Mesenchymal stem cell (in vitro differentiated cells and primary cell): Measurements from ENCODE around the gene XPR1.

Source experiments
- DNase-seq: peaks from one replicate; pipeline ENCODE4 v3.0.0-alpha.2; 2013
- H2AFZ ChIP-seq: one replicate; pipeline ENCODE4 v1.6.1; 2013; ENCODE audit warnings: low read depth, mild to moderate bottlenecking, control low read depth, inconsistent platforms, low read length, moderate library complexity
- H2AK5ac ChIP-seq: 2 replicates; pipeline ENCODE4 v1.6.1; 2013; ENCODE audit warnings: low read length, moderate library complexity, mild to moderate bottlenecking, inconsistent platforms; ENCODE audit not compliant: severe bottlenecking
- H2BK120ac ChIP-seq: one replicate; pipeline ENCODE4 v1.6.1; 2013; ENCODE audit warnings: low read depth, mild to moderate bottlenecking, inconsistent platforms, low read length, moderate library complexity
- H2BK12ac ChIP-seq, 2 experiments: one replicate each; pipeline ENCODE4 v1.6.1; 2013; ENCODE audit warnings: inconsistent platforms in 2 of 2, low read length in 2 of 2, mild to moderate bottlenecking in 2 of 2, moderate library complexity in 2 of 2, control low read depth in 1 of 2
- H2BK15ac ChIP-seq: one replicate; pipeline ENCODE4 v1.6.1; 2013; ENCODE audit warnings: mild to moderate bottlenecking, low read depth, inconsistent platforms; ENCODE audit not compliant: poor library complexity, severe bottlenecking
- H2BK5ac ChIP-seq: 2 replicates; pipeline ENCODE4 v1.6.1; 2013; ENCODE audit warnings: low read depth, mild to moderate bottlenecking, low read length, control low read depth, inconsistent platforms; ENCODE audit not compliant: poor library complexity, severe bottlenecking
- H3K14ac ChIP-seq, 2 experiments: one replicate each; pipeline ENCODE4 v1.6.1; 2013; ENCODE audit warnings: inconsistent platforms in 2 of 2, low read length in 2 of 2, control low read depth in 1 of 2, mild to moderate bottlenecking in 1 of 2, moderate library complexity in 1 of 2
- H3K18ac ChIP-seq, 2 experiments: one replicate each; pipeline ENCODE4 v1.6.1; 2013; ENCODE audit warnings: inconsistent platforms in 2 of 2, low read length in 2 of 2, control low read depth in 1 of 2, low read depth in 1 of 2, mild to moderate bottlenecking in 1 of 2
- H3K23ac ChIP-seq, 2 experiments: one replicate each; pipeline ENCODE4 v1.6.1; 2013; ENCODE audit warnings: inconsistent platforms in 2 of 2, low read length in 2 of 2, mild to moderate bottlenecking in 2 of 2, moderate library complexity in 2 of 2, control low read depth in 1 of 2
- H3K27ac ChIP-seq: 2 replicates; pipeline ENCODE4 v1.5.1; 2013; ENCODE audit warnings: mild to moderate bottlenecking, moderate library complexity, low read length, control low read depth, inconsistent platforms; ENCODE audit not compliant: poor library complexity, severe bottlenecking
- H3K27me3 ChIP-seq, 2 experiments: 2 replicates each; pipeline versions ENCODE4 v1.6.1 to v1.7.0; 2013; ENCODE audit warnings: low read length in 2 of 2, mild to moderate bottlenecking in 2 of 2, moderate library complexity in 2 of 2, control low read depth in 1 of 2, inconsistent platforms in 1 of 2; ENCODE audit not compliant: control insufficient read depth in 1 of 2, insufficient read depth in 1 of 2
- H3K36me3 ChIP-seq, 2 experiments: 2 replicates each; pipeline versions ENCODE4 v1.6.1 to v1.7.0; 2013; ENCODE audit warnings: low read length in 2 of 2, control low read depth in 1 of 2, inconsistent platforms in 1 of 2, low read depth in 1 of 2, mild to moderate bottlenecking in 1 of 2; ENCODE audit not compliant: insufficient read depth in 2 of 2, control insufficient read depth in 1 of 2
- H3K4ac ChIP-seq, 2 experiments: one replicate each; pipeline ENCODE4 v1.6.1; 2013; ENCODE audit warnings: inconsistent platforms in 2 of 2, low read length in 2 of 2, mild to moderate bottlenecking in 2 of 2, moderate library complexity in 2 of 2, control low read depth in 1 of 2, low read depth in 1 of 2
- H3K4me1 ChIP-seq: 2 replicates; pipeline ENCODE4 v1.6.1; 2013; ENCODE audit warnings: low read depth, low read length, control low read depth; ENCODE audit not compliant: control insufficient read depth, insufficient read depth
- H3K4me2 ChIP-seq: 2 replicates; pipeline ENCODE4 v1.6.1; 2013; ENCODE audit warnings: low read length, mild to moderate bottlenecking, inconsistent platforms; ENCODE audit not compliant: poor library complexity, severe bottlenecking
- H3K4me3 ChIP-seq, 2 experiments: 2 replicates each; pipeline versions ENCODE4 v1.5.1 to v1.7.0; 2013; ENCODE audit warnings: low read length in 2 of 2, mild to moderate bottlenecking in 2 of 2, control low read depth in 1 of 2, low read depth in 1 of 2; ENCODE audit not compliant: insufficient read depth in 1 of 2
- H3K79me1 ChIP-seq: replicated peaks from 2 replicates; pipeline ENCODE4 v1.6.1; 2013; ENCODE audit warnings: mild to moderate bottlenecking, control low read depth, low read length, inconsistent platforms; ENCODE audit not compliant: poor library complexity, severe bottlenecking
- H3K9ac ChIP-seq: 2 replicates; pipeline ENCODE4 v1.7.0; 2013; ENCODE audit warnings: mild to moderate bottlenecking, low read length, moderate library complexity
- H3K9me3 ChIP-seq: 2 replicates; pipeline ENCODE4 v1.7.0; 2013; ENCODE audit warnings: mild to moderate bottlenecking, low read length; ENCODE audit not compliant: control insufficient read depth
- H4K8ac ChIP-seq: one replicate; pipeline ENCODE4 v1.6.1; 2013; ENCODE audit warnings: inconsistent platforms, mild to moderate bottlenecking, low read length, moderate library complexity
- H4K91ac ChIP-seq: one replicate; pipeline ENCODE4 v1.6.1; 2013; ENCODE audit warnings: mild to moderate bottlenecking, low read length, inconsistent platforms
- WGBS: methylation state at CpG from one replicate; pipeline ENCODE4 v1.1.7; 2013; ENCODE audit warnings: mixed read lengths; 5-methylcytosine and 5-hydroxymethylcytosine counted together

XPR1 gene

DNA sequence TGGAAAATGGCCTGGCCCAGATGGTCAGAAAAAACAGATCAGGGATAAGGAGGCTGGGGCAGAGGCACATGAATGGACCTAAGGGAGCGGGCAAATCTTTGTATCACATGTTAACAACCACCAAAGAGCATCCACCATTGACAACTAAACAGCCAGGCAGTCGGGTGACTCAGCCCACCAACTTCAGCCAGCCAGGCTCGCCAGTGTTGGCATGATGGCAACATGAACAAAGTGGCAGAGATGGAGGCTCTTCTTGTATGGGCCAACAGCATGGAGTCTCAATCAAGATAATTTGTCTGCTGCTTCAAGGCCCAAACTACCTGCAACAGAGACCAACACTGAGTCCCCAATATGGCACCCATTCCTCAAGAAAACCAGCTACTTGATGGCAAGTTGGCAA lies 264.3 kb downstream of the XPR1 start:
- no peak overlapping the region for H2BK12ac ChIP-seq
- H3K79me1 ChIP-seq, result no peaks in the 10 kb centered on the region
- H2AK5ac ChIP-seq, result no peak overlapping the region
- H4K91ac ChIP-seq, result no peak overlapping the region
- no peak overlapping the region for H3K9ac ChIP-seq
- no peak overlapping the region for H3K4ac ChIP-seq
- H3K14ac ChIP-seq, result no peak overlapping the region
- no peaks in the 10 kb centered on the region for H3K27me3 ChIP-seq
- no peak overlapping the region for H2BK15ac ChIP-seq
- H3K4me1 ChIP-seq, result no peaks in the 10 kb centered on the region
- H3K18ac ChIP-seq, result no peak overlapping the region
- H3K4me3 ChIP-seq, result no peak overlapping the region
- no peak overlapping the region for H3K4me2 ChIP-seq
- peaks cover 0 to 8% of the 10 kb centered on the region in 2 experiments for H3K36me3 ChIP-seq
- H2BK5ac ChIP-seq, result no peak overlapping the region
- no peak overlapping the region for H2BK120ac ChIP-seq
- DNase-seq, result no peak
- 96% methylated on average over 3 of the region's 3 CpGs for WGBS
- no peak overlapping the region for H3K27ac ChIP-seq
- no peak overlapping the region for H2AFZ ChIP-seq
- no peak overlapping the region for H3K23ac ChIP-seq
- no peak overlapping the region for H4K8ac ChIP-seq
- no peaks in the 10 kb centered on the region for H3K9me3 ChIP-seq

DNA sequence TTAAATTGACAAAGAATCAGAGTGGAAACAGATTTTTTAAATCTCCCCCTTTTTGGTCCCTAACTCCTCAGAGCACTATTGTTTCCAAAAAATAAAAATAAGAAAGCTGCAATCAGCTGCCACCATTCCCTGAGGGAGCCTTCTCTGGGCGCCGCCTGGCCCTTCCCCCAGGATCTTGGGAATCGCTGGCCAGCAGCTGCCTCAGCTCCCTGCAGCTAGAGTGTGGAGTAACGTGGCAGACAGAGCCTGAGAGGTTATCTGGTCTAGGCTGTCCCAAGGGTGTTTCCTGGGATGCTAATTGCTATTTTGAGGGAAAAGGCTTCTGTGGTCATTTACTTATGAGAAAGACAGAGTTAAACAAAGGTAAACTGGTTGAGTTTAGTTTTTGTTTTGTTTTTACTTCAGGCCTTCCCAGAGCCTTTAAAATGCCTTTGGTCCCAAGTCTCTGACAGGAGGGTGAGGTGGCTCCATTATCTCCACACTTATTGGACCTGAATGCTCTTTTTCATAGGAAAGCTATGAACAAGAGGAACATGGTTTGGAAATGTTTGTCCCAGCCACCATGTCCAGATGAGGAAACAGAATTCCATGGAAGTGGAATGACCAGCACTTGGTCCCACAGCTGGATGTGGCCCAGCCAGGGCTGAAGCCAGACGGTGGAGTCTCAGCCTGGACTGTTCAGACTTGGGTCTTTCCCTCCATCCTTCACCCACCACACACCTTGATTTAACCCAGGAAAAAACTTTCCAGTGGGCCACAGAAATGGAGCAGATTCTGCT lies 266.8 kb downstream of the XPR1 start:
- H3K23ac ChIP-seq, result no peak overlapping the region
- no peak overlapping the region for H3K4me2 ChIP-seq
- H2BK120ac ChIP-seq, result no peak overlapping the region
- peak; percentile 21 for DNase-seq
- H3K4me3 ChIP-seq, result no peak overlapping the region
- H3K4me1 ChIP-seq, result no peaks in the 10 kb centered on the region
- no peak overlapping the region for H4K91ac ChIP-seq
- H2BK12ac ChIP-seq, result no peak overlapping the region
- no peak overlapping the region for H3K18ac ChIP-seq
- no peak overlapping the region for H2BK15ac ChIP-seq
- no peak overlapping the region for H3K4ac ChIP-seq
- no peak overlapping the region for H2AK5ac ChIP-seq
- no peaks in the 10 kb centered on the region for H3K79me1 ChIP-seq
- H3K14ac ChIP-seq, result no peak overlapping the region
- 41% methylated on average over 5 of the region's 5 CpGs for WGBS
- H2BK5ac ChIP-seq, result no peak overlapping the region
- H3K36me3 ChIP-seq, result peaks cover 0 to 8% of the 10 kb centered on the region in 2 experiments
- H3K27ac ChIP-seq, result no peak overlapping the region
- no peak overlapping the region for H4K8ac ChIP-seq
- H3K9ac ChIP-seq, result peak overlapping the region; percentile 61
- no peak overlapping the region for H2AFZ ChIP-seq
- no peaks in the 10 kb centered on the region for H3K27me3 ChIP-seq
- no peaks in the 10 kb centered on the region for H3K9me3 ChIP-seq

DNA sequence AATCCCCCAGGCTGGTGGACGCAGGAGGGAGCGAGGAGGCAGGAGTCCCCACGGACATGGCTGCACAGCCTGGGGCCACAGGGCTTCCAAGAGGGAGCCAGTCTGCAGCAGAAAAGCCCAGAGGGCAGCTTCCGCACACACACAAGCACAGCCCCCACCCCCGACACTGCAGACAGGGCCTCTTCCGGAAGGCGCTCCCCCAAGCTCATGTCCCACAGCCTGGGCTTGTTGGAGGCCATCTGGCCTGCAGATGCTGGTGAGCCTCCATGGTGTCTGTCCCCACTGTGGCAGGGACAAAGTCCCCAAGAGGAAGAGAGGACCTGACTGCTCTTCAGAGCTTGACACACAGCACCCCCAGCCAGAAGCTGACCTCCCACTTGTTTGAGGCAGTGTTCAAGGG lies 267.4 kb downstream of the XPR1 start:
- no peaks in the 10 kb centered on the region for H3K9me3 ChIP-seq
- H3K14ac ChIP-seq, result no peak overlapping the region
- H3K9ac ChIP-seq, result no peak overlapping the region
- H4K8ac ChIP-seq, result no peak overlapping the region
- no peak overlapping the region for H3K27ac ChIP-seq
- peak overlapping the region; percentile 39 for H4K91ac ChIP-seq
- no peak for DNase-seq
- no peak overlapping the region for H2AFZ ChIP-seq
- H2BK5ac ChIP-seq, result no peak overlapping the region
- H3K18ac ChIP-seq, result no peak overlapping the region
- no peak overlapping the region for H2BK15ac ChIP-seq
- no peak overlapping the region for H2BK120ac ChIP-seq
- no peak overlapping the region for H3K4me2 ChIP-seq
- no peaks in the 10 kb centered on the region for H3K4me1 ChIP-seq
- no peak overlapping the region for H3K4me3 ChIP-seq
- H3K27me3 ChIP-seq, result no peaks in the 10 kb centered on the region
- H2BK12ac ChIP-seq, result no peak overlapping the region
- no peak overlapping the region for H3K4ac ChIP-seq
- no peaks in the 10 kb centered on the region for H3K79me1 ChIP-seq
- H2AK5ac ChIP-seq, result no peak overlapping the region
- H3K23ac ChIP-seq, result no peak overlapping the region
- 88% methylated on average over 7 of the region's 7 CpGs for WGBS
- peaks cover 0 to 8% of the 10 kb centered on the region in 2 experiments for H3K36me3 ChIP-seq

DNA sequence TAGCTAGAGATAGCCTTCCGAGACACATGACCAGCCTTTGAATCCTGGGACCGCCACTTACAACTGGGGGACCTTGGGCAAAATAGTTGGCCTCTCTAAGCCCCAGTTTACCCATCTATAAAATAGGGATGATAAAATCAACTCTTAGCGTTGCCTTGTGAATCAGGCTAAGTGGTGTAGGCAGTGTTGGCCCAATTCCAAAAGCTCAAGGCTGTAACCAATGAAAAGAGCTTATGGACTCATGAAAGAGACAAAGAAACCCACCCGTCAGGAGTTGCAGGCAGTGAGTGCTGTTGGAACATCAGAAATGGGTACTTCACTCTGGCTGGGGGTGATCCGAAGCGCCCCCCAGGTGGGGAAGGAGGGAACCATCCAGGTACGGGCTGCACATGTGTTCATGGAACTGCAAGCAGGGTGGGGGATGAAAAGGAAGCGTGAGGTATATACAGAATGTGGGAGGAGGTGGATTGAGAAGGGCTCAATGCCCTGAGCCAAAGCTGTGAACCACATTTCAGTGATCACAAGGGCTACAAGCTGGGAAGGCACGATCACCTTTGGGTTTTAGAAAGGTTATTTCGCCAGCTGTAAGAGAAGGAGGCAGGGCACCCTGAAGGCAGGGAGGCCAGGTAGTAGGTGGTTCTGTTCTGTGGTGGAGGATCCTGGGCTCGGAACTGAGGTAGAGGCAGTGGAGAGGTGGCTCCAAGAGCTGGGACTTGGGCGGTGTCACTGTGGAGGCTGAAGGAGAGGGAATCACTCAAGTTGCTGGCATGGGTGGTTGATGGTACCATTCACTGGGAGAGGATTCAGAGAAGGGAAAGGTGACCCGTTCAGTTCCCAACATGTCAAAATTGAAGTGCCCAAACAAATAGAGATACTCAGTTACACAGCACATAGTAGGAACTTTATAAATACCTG lies 269.5 kb downstream of the XPR1 start:
- Histone ChIP-seq H2BK12ac (no peak overlapping the region), H2BK120ac (no peak overlapping the region), H2BK5ac (no peak overlapping the region), H2BK15ac (no peak overlapping the region), H3K18ac (no peak overlapping the region), H3K4me2 (no peak overlapping the region), H2AFZ (no peak overlapping the region), H4K8ac (no peak overlapping the region), H2AK5ac (no peak overlapping the region), H3K4ac (no peak overlapping the region), H3K27ac (no peak overlapping the region), H4K91ac (no peak overlapping the region), H3K4me3 (no peak overlapping the region), H3K4me1 (no peaks in the 10 kb centered on the region), H3K14ac (no peak overlapping the region), H3K23ac (no peak overlapping the region), H3K9me3 (no peaks in the 10 kb centered on the region), H3K27me3 (no peaks in the 10 kb centered on the region), H3K79me1 (no peaks in the 10 kb centered on the region), H3K36me3 (no peaks in the 10 kb centered on the region), H3K9ac (no peak overlapping the region)
- 91% methylated on average over 12 of the region's 13 CpGs for WGBS
- no peak for DNase-seq
